Fibroblast of skin of scalp (primary cell): ENCODE measurements around the gene TTC28.

ENCODE experiments used
- DNase-seq: peaks from one replicate; pipeline ENCODE4 v3.0.0-alpha.2; 2013

The TTC28 gene

DNA sequence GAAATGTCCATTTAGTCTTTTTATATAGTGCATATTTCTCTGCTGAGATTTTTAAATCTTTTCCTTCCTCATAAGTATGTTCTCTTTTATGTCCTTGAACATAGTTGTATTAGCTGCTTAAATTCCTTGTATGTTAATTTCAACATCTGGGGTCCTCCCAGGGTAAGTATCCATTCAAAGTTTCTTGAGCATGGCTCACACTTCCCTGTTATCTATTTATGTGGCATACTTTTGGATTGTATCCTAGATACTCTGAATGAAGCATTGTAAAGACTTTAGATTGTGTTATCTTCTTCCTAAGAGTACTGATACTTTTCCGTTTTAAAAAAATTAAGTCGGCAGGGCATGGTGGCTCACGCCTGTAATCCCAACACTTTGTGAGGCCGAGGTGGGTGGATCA is 732.2 kb downstream of the TTC28 start:
- no peak for DNase-seq

DNA sequence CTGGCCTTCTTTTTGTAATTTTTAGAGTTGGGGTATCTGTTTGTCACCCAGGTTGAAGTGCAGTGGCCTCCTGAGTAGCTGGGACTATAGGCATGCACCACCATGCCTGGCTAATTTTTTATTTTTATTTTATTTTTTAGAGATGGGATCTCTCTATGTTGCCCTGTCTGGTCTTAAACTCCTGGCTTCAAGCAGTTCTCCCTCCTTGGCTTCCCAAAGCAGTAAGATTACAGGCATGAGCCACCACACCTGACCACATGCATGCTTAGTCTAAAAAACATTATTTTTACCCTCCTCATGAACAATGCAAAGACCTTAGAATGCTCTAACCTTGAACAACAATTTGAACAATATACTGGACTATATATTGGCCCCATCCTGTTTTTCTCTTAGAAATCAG is 738.5 kb downstream of the TTC28 start:
- DNase-seq, result no peak

DNA sequence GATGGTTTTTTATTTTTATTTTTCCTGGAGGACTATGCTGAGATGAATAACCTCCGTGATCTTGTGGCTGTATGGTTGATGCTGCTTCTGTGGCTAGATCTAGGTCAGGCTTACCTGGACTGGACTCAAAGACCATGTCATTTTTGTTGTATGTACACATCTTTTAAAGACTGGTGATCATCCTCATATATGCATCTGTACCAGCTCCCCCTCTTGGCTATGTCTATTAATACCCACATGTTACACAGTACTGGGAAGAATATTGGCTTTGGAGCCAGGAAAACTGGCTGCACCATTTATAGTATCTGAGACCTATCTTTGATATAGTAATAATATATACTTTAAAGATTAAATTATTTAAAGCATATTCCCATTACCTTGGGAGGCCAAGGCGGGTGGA is 742.2 kb downstream of the TTC28 start:
- DNase-seq, result no peak

DNA sequence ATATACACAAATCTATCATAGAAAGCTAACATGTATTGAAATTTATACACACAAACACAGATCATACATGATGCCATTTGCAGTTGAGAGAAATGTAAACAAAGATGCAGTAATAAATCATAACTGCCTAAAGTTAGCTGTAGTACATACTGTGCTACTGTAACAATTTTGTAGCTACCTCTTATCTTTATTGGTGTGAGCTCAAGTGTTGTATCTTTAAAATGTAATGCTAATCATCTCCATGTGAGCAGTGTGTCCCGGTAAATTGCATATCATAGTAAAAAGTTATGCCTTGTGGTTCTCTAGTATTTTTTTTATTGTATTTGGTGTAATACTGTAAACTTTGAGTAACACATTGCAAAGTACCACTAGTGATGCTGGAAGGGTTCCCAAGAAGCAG is 743.7 kb downstream of the TTC28 start:
- no peak for DNase-seq

DNA sequence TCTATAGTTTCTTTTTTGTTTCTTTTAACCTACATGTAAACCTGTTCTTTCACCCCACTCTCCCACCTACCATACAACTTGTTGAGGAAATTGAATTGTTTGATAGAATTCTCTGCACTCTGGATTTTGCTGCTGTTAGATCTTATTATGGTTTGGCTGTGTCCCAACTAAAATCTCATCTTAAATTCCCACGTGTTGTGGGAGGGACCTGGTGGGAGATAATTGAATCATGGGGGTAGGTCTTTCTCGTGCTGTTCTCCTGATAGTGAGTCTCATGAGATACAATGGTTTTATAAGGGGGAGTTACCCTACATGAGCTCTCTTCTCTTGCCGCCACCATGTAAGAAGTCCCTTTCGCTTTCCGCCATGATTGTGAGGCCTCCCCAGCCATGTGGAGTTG is 745.6 kb downstream of the TTC28 start:
- DNase-seq, result no peak

DNA sequence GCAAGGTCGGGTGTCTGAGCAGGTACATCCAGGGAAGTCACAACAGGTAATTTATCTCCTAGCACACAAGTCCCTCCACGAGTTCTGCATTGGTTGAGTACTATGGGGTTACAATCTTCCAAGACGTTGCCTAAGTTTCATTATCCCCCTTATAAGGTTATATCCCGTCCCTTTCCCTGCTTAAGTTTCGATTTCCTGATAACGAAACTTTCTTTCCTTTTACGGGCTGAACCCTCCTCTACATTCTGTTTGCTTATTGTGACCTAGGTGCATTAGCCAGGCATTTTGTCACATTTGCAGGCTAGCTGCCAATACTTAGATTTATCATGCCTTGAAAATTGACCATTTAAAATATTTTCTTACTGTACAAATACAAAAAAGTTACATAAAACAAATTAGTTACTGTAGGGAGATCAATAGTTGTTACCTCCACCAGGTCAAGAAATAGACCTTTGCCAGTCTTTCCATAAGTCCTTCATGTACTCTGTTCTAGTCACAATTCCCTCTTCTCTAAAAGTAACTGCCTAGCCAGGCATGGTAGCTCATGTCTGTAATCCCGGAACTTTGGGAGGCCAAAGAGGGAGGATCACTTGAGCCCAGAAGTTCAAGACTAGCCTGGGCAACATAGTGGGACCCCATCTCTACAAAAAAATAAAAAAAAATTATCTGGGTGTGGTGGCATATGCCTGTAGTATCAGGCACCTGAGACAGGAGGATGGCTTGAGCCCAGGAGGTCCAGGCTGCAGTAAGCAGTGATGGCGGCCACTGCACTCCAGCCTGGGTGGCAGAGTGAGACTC is 746.3 kb downstream of the TTC28 start:
- no peak for DNase-seq

DNA sequence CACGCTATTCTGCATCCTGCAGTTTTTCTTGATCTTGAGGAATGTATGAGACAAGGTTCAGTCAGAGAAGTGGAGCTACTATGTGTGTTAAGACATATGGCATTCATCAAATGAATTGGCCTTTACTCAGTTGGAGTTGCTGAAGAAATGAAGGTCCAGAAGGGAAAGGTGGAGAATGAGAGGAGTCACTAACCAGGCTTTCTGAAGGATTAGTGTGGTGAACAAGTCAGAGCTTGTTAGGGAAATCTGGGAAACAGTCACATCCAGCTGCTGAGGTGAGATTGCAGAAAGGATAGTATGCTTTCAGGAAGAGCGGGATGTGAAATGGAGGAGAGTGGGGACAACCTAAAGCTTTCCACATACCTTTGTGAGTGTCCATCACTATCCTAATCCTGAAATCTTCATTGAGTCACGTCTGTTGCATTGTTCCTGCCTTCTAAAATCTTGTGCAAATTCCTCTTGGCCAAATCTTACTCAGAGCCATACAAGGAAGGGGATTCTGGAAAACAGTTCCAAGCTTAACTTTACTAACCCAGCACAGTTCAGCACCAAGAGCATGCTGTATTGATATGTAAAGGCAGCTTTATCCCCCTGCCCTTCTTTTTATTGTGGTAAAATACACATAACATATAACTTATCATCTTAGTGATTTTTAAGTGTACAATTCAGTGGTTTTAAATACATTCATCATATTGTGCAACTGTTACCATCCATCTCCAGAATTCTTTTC is 749.1 kb downstream of the TTC28 start:
- DNase-seq, result peak; percentile 49
